ENCODE data around the gene RFLNA. TPM values are rescaled to one million over a fixed set of nuclear protein-coding genes. Genes with fewer than 3 reads are reported as not detected.

The RFLNA gene
- total and polyA plus RNA-seq, 3 experiments from 2014 or later, result not detected

DNA sequence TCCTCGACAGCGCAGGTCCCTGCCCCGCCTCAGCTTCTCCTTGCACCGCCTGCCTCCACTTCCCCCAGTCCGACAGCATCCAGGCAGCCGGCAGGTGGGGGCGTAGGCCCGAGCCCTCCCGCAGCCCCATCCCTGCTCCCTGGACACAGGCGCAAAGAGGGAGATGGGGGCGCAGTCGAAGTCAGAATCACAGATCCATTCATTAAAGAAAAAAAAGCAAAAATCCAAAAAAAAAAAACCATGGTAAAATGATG is 41.2 kb downstream of the RFLNA start:
- Mint-ChIP-seq H3K4me3 (no peak overlapping the region), H3K36me3 (peaks cover 6 to 79% (median 7%) of the 10 kb centered on the region in 3 donors), H3K4me1 (no peaks in the 10 kb centered on the region), H3K27ac (peak overlapping the region in 1 of 8 donors; percentile 91), H3K27me3 (no peaks in the 10 kb centered on the region), H3K9me3 (no peaks in the 10 kb centered on the region)
- Histone ChIP-seq H3K4me3 (ENCODE audit: low read length) (no peak overlapping the region), H3K27me3 (ENCODE audit: insufficient read depth, low read length, poor library complexity, severe bottlenecking) (no peaks in the 10 kb centered on the region), H3K27ac (ENCODE audit: low read depth, low read length) (no peak overlapping the region), H3K36me3 (ENCODE audit: insufficient read depth, low read length) (peaks cover 26% of the 10 kb centered on the region), H3K9me3 (ENCODE audit: low read length) (no peaks in the 10 kb centered on the region), H3K4me1 (ENCODE audit: insufficient read depth, low read length) (no peaks in the 10 kb centered on the region)
- no peak for DNase-seq
- ChIA-PET CTCF (no interaction called here), POLR2A (no interaction called here)

- Histone ChIP-seq H3K4me3 (ENCODE audit: low read length) (no peak overlapping the region), H3K27ac (ENCODE audit: low read depth, low read length) (no peak overlapping the region), H3K27me3 (ENCODE audit: insufficient read depth, low read length, poor library complexity, severe bottlenecking) (no peaks in the 10 kb centered on the region), H3K9me3 (ENCODE audit: low read length) (no peaks in the 10 kb centered on the region), H3K4me1 (ENCODE audit: insufficient read depth, low read length) (no peaks in the 10 kb centered on the region), H3K36me3 (ENCODE audit: insufficient read depth, low read length) (peaks cover 22% of the 10 kb centered on the region)
- Mint-ChIP-seq H3K27ac (peak overlapping the region in 1 of 8 donors; percentile 72), H3K9me3 (no peaks in the 10 kb centered on the region), H3K4me3 (peak overlapping the region in 1 of 7 donors; percentile 41), H3K27me3 (no peaks in the 10 kb centered on the region), H3K4me1 (no peaks in the 10 kb centered on the region), H3K36me3 (peaks cover 6 to 79% (median 7%) of the 10 kb centered on the region in 3 donors)
- no peak for DNase-seq
- POLR2A ChIA-PET, result no interaction called here
- CTCF ChIA-PET, result no interaction called here
Measured at GRCh38 chr12:124336742-124337520, 42.0 kb downstream of the RFLNA start.

DNA sequence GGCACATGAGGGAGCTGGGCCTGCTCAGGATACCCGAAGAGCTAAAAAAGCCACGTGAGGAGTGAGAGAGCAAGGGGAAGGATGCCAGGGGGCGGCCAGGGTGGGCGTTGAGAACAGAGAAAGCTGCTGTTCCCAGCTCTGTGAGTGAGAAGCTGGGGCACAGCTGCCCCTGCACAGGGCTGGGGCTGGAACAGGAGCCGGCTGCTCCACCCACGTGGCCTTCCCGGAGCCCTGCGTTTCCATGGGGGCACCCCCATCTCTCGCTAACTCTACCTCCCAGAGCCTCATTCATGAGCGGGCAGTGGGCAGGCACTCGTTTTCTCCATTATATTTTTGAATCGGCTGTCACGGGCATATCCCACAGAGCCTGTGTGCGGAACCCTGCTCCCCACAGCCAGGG is 42.7 kb downstream of the RFLNA start:
- Histone ChIP-seq H3K27me3 (ENCODE audit: insufficient read depth, low read length, poor library complexity, severe bottlenecking) (no peaks in the 10 kb centered on the region), H3K4me1 (ENCODE audit: insufficient read depth, low read length) (no peaks in the 10 kb centered on the region), H3K9me3 (ENCODE audit: low read length) (no peaks in the 10 kb centered on the region), H3K36me3 (ENCODE audit: insufficient read depth, low read length) (peaks cover 18% of the 10 kb centered on the region), H3K27ac (ENCODE audit: low read depth, low read length) (no peak overlapping the region), H3K4me3 (ENCODE audit: low read length) (no peak overlapping the region)
- DNase-seq, result no peak
- H3K27me3 Mint-ChIP-seq, result no peaks in the 10 kb centered on the region
- no peaks in the 10 kb centered on the region for H3K4me1 Mint-ChIP-seq
- peak overlapping the region in 3 of 8 donors; percentile 72 to 78 (median 77) for H3K27ac Mint-ChIP-seq
- no peaks in the 10 kb centered on the region for H3K9me3 Mint-ChIP-seq
- H3K36me3 Mint-ChIP-seq, result peaks cover 6 to 77% (median 7%) of the 10 kb centered on the region in 3 donors
- POLR2A ChIA-PET, result no interaction called here
- H3K4me3 Mint-ChIP-seq, result peak overlapping the region in 1 of 7 donors; percentile 41
- CTCF ChIA-PET, result no interaction called here

DNA sequence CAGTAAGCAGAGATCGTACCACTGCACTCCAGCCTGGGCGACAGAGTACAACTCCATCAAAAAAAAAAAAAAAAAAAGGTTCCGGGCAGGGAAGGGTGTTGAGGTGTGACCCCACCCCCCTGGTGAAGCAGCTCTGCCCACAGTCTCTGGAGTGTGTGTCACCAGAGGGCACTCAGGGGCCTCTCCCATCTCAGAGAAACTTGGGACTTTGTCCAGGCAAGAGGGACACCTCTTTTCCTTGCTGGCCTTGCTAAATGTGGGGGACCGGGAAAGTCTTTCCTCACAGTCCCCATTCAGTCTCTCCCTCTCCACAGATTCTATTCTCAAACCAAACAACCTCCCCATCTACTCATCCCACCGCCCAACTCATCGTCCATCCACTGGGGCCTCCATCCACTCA is 43.6 kb downstream of the RFLNA start:
- DNase-seq, result no peak
- Histone ChIP-seq H3K36me3 (ENCODE audit: insufficient read depth, low read length) (peaks cover 23% of the 10 kb centered on the region), H3K4me1 (ENCODE audit: insufficient read depth, low read length) (no peaks in the 10 kb centered on the region), H3K27me3 (ENCODE audit: insufficient read depth, low read length, poor library complexity, severe bottlenecking) (no peaks in the 10 kb centered on the region), H3K9me3 (ENCODE audit: low read length) (no peaks in the 10 kb centered on the region), H3K4me3 (ENCODE audit: low read length) (no peak overlapping the region), H3K27ac (ENCODE audit: low read depth, low read length) (no peak overlapping the region)
- CTCF ChIA-PET, result no interaction called here
- Mint-ChIP-seq H3K4me1 (no peaks in the 10 kb centered on the region), H3K9me3 (no peaks in the 10 kb centered on the region), H3K27me3 (no peaks in the 10 kb centered on the region), H3K27ac (peak overlapping the region in 1 of 8 donors; percentile 38), H3K36me3 (peaks cover 7 to 77% (median 10%) of the 10 kb centered on the region in 3 donors), H3K4me3 (peak overlapping the region in 1 of 7 donors; percentile 23)
- POLR2A ChIA-PET, result no interaction called here

GRCh38 chr12:124338876-124339603 is 44.1 kb downstream of the RFLNA start:
- no peak for DNase-seq
- Mint-ChIP-seq H3K4me1 (no peaks in the 10 kb centered on the region), H3K27ac (no peak overlapping the region), H3K36me3 (peaks cover 7 to 77% (median 13%) of the 10 kb centered on the region in 3 donors), H3K27me3 (no peaks in the 10 kb centered on the region), H3K4me3 (peak overlapping the region in 1 of 7 donors; percentile 23), H3K9me3 (no peaks in the 10 kb centered on the region)
- POLR2A ChIA-PET, result no interaction called here
- CTCF ChIA-PET, result no interaction called here
- Histone ChIP-seq H3K9me3 (ENCODE audit: low read length) (no peaks in the 10 kb centered on the region), H3K4me1 (ENCODE audit: insufficient read depth, low read length) (no peaks in the 10 kb centered on the region), H3K36me3 (ENCODE audit: insufficient read depth, low read length) (peaks cover 19% of the 10 kb centered on the region), H3K27me3 (ENCODE audit: insufficient read depth, low read length, poor library complexity, severe bottlenecking) (no peaks in the 10 kb centered on the region), H3K27ac (ENCODE audit: low read depth, low read length) (no peak overlapping the region), H3K4me3 (ENCODE audit: low read length) (no peak overlapping the region)

- H3K4me1 ChIP-seq (ENCODE audit: insufficient read depth, low read length), result no peaks in the 10 kb centered on the region
- Mint-ChIP-seq H3K27ac (peak overlapping the region in 1 of 8 donors; percentile 50), H3K9me3 (no peaks in the 10 kb centered on the region), H3K27me3 (no peaks in the 10 kb centered on the region), H3K4me3 (no peak overlapping the region), H3K36me3 (peaks cover 7 to 78% (median 16%) of the 10 kb centered on the region in 3 donors), H3K4me1 (no peaks in the 10 kb centered on the region)
- H3K27me3 ChIP-seq (ENCODE audit: insufficient read depth, low read length, poor library complexity, severe bottlenecking), result no peaks in the 10 kb centered on the region
- ChIA-PET POLR2A (no interaction called here), CTCF (no interaction called here)
- peaks cover 10% of the 10 kb centered on the region for H3K36me3 ChIP-seq (ENCODE audit: insufficient read depth, low read length)
- DNase-seq, result no peak
- H3K9me3 ChIP-seq (ENCODE audit: low read length), result no peaks in the 10 kb centered on the region
- no peak overlapping the region for H3K4me3 ChIP-seq (ENCODE audit: low read length)
- no peak overlapping the region for H3K27ac ChIP-seq (ENCODE audit: low read depth, low read length)
Measured at GRCh38 chr12:124340080-124340900, 45.4 kb downstream of the RFLNA start.

DNA sequence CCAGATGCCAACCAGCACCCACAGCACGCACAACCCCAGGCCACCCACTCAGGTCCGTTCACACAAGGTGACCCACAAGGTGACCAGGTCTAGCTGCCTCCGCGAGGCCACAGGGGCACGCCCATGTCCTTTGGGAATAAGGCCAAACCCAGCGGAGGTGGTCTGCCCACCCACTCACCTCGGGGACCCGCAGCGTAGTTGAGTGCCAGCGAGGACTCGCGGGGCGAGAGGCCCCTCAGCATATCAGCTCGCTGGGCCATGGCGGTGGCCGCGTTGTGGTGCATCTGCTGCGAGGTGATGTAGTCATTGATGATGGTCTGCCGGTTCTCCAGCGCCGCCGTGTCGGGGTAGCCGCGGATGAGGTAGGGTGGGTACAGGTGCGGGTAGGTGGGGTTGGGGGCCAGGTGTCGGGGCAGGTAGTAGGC is 46.8 kb downstream of the RFLNA start:
- CTCF ChIA-PET, result no interaction called here
- H3K4me1 Mint-ChIP-seq, result no peaks in the 10 kb centered on the region
- no peaks in the 10 kb centered on the region for H3K9me3 ChIP-seq (ENCODE audit: low read length)
- no peak overlapping the region for H3K27ac ChIP-seq (ENCODE audit: low read depth, low read length)
- H3K4me3 ChIP-seq (ENCODE audit: low read length), result no peak overlapping the region
- H3K27ac Mint-ChIP-seq, result no peak overlapping the region
- no peak overlapping the region for H3K4me3 Mint-ChIP-seq
- no peaks in the 10 kb centered on the region for H3K27me3 Mint-ChIP-seq
- no peaks in the 10 kb centered on the region for H3K9me3 Mint-ChIP-seq
- H3K4me1 ChIP-seq (ENCODE audit: insufficient read depth, low read length), result no peaks in the 10 kb centered on the region
- H3K36me3 ChIP-seq (ENCODE audit: insufficient read depth, low read length), result peaks cover 19% of the 10 kb centered on the region
- H3K27me3 ChIP-seq (ENCODE audit: insufficient read depth, low read length, poor library complexity, severe bottlenecking), result no peaks in the 10 kb centered on the region
- POLR2A ChIA-PET, result no interaction called here
- H3K36me3 Mint-ChIP-seq, result peaks cover 3 to 78% (median 16%) of the 10 kb centered on the region in 3 donors
- no peak for DNase-seq

- H3K4me1 Mint-ChIP-seq, result no peaks in the 10 kb centered on the region
- DNase-seq, result no peak
- peaks cover 0 to 78% (median 13%) of the 10 kb centered on the region in 3 donors for H3K36me3 Mint-ChIP-seq
- ChIA-PET CTCF (interaction anchor here (1.0 kb wide), 1 partner anchor 423 kb away, joined by 3 read pairs; no protein-coding TSS in a partner anchor), POLR2A (no interaction called here)
- Histone ChIP-seq H3K36me3 (ENCODE audit: insufficient read depth, low read length) (peaks cover 24% of the 10 kb centered on the region), H3K27ac (ENCODE audit: low read depth, low read length) (no peak overlapping the region), H3K4me1 (ENCODE audit: insufficient read depth, low read length) (no peaks in the 10 kb centered on the region), H3K9me3 (ENCODE audit: low read length) (no peaks in the 10 kb centered on the region), H3K4me3 (ENCODE audit: low read length) (no peak overlapping the region), H3K27me3 (ENCODE audit: insufficient read depth, low read length, poor library complexity, severe bottlenecking) (no peaks in the 10 kb centered on the region)
- H3K27ac Mint-ChIP-seq, result peak overlapping the region in 2 of 8 donors; percentile 40 to 46
- H3K27me3 Mint-ChIP-seq, result peaks cover 0 to 1% of the 10 kb centered on the region in 2 donors
- no peak overlapping the region for H3K4me3 Mint-ChIP-seq
- no peaks in the 10 kb centered on the region for H3K9me3 Mint-ChIP-seq
Measured at GRCh38 chr12:124344022-124344421, 49.1 kb downstream of the RFLNA start.
